ENCODE measurements around the gene SECISBP2L. TPM values are rescaled to one million over a fixed set of nuclear protein-coding genes. Genes with fewer than 3 reads are reported as not detected.

SECISBP2L gene
- total and polyA plus RNA-seq, 10 of the 15 experiments (the other 5 are each of a cell fraction or from before 2014, with no cell fraction given), result 1.4 to 24.2 (median 10.4) TPM

DNA sequence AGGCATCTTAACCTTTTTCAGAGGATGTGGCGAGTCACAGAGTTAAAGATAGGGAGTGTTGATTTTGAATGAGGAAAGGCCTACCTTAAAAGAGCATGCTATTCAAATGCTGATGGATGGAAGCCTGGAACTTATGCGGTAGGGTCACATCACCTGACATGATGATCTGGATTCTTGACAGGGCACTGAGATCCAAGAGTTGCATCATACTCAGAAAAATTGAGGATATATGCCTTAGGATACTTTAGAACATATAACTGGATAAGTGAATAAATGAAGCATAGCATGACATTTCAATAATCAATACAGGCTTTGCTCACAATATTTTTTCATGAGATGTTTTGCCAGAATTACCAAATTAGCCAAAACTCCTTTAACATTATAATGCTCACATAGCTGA, 20.1 kb upstream of the SECISBP2L start (continued):
- TF ChIP-seq, protein P1, sequence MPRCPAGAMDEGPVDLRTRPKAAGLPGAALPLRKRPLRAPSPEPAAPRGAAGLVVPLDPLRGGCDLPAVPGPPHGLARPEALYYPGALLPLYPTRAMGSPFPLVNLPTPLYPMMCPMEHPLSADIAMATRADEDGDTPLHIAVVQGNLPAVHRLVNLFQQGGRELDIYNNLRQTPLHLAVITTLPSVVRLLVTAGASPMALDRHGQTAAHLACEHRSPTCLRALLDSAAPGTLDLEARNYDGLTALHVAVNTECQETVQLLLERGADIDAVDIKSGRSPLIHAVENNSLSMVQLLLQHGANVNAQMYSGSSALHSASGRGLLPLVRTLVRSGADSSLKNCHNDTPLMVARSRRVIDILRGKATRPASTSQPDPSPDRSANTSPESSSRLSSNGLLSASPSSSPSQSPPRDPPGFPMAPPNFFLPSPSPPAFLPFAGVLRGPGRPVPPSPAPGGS (IDR thresholded peaks at IDR 0.05; ENCODE audit: borderline replicate concordance, insufficient read depth, low read depth, low read length, poor library complexity, severe bottlenecking), result no peak

DNA sequence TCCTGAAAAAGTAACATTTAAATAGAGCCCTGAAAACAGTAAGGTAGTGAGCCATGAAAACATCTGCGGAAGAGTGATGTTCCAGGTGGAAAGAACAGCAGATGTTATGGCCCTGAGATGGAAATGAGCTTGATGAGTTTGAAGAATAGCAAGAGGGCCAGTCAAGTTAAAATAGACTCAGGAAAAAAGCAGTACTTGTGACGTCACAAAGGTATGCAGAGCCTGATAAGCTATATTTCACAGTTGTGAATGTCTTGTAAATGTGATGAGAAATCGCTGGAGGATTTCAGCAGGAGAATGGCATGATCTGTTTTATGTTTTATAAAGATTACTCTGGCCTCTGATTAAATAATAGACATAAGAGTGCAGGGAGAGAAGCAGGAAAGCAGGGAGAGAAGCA, 18.6 kb upstream of the SECISBP2L start:
- Histone ChIP-seq H3K4me1 (ENCODE audit: control insufficient read depth, insufficient read depth, low read length) (no peaks in the 10 kb centered on the region), H3K36me3 (ENCODE audit: control insufficient read depth in 2 of 2, insufficient read depth in 2 of 2, low read length in 1 of 2) (no peaks in the 10 kb centered on the region), H3K4me2 (ENCODE audit: control insufficient read depth, insufficient read depth) (no peak overlapping the region), H3K27me3 (replicated peaks in 1 of 2; ENCODE audit: control insufficient read depth in 2 of 2, insufficient read depth in 2 of 2, low read length in 1 of 2) (no peaks in the 10 kb centered on the region; a peak in 1 of 4 replicates), H3K9ac (ENCODE audit: control insufficient read depth, insufficient read depth, low read length) (no peak overlapping the region), H2AFZ (ENCODE audit: control insufficient read depth, low read depth, low read length) (no peak overlapping the region), H3K9me3 (replicated peaks; ENCODE audit: control insufficient read depth, insufficient read depth, low read length) (no peaks in the 10 kb centered on the region), H3K79me2 (ENCODE audit: control insufficient read depth, insufficient read depth, low read length) (no peaks in the 10 kb centered on the region), H4K20me1 (ENCODE audit: control insufficient read depth, insufficient read depth) (no peaks in the 10 kb centered on the region), H3K27ac (ENCODE audit: control insufficient read depth, insufficient read depth) (no peak overlapping the region), H3K4me3 (no peak overlapping the region)
- intact Hi-C loops (cut with micrococcal nuclease; ENCODE audit: unreplicated experiment) (no loop called here), in situ Hi-C loops (cut with MboI) (no loop called here)
- BruUV-seq (replicated peaks), result no TSS peak
- DNase-seq (ENCODE audit: low read depth, low spot score) (no peak), ATAC-seq (no peak), FAIRE-seq (no peak)
- CTCF ChIA-PET, result no interaction called here
- POLR2A ChIA-PET, result no interaction called here
- RAD21 ChIA-PET (ENCODE audit: unreplicated experiment), result no interaction called here
- WGBS (ENCODE audit: insufficient coverage, insufficient replicate concordance, low lambda C conversion rate, missing lambda C conversion rate), result 44% methylated on average over 3 of the region's 3 CpGs
- SMC1A ChIA-PET (ENCODE audit: uncharacterized antibody, unreplicated experiment), result no interaction called here
- no peak for TF ChIP-seq CREM (IDR thresholded peaks at IDR 0.05; ENCODE audit: low read depth)
- no peak for TF ChIP-seq GABPA (IDR thresholded peaks at IDR 0.05; ENCODE audit: low read depth)
- TF ChIP-seq ATF7 (IDR thresholded peaks at IDR 0.05; ENCODE audit: low read depth), result no peak
- TF ChIP-seq BRCA1 (IDR thresholded peaks at IDR 0.05; ENCODE audit: low read depth, low read length), result no peak
- TF ChIP-seq, protein P2, sequence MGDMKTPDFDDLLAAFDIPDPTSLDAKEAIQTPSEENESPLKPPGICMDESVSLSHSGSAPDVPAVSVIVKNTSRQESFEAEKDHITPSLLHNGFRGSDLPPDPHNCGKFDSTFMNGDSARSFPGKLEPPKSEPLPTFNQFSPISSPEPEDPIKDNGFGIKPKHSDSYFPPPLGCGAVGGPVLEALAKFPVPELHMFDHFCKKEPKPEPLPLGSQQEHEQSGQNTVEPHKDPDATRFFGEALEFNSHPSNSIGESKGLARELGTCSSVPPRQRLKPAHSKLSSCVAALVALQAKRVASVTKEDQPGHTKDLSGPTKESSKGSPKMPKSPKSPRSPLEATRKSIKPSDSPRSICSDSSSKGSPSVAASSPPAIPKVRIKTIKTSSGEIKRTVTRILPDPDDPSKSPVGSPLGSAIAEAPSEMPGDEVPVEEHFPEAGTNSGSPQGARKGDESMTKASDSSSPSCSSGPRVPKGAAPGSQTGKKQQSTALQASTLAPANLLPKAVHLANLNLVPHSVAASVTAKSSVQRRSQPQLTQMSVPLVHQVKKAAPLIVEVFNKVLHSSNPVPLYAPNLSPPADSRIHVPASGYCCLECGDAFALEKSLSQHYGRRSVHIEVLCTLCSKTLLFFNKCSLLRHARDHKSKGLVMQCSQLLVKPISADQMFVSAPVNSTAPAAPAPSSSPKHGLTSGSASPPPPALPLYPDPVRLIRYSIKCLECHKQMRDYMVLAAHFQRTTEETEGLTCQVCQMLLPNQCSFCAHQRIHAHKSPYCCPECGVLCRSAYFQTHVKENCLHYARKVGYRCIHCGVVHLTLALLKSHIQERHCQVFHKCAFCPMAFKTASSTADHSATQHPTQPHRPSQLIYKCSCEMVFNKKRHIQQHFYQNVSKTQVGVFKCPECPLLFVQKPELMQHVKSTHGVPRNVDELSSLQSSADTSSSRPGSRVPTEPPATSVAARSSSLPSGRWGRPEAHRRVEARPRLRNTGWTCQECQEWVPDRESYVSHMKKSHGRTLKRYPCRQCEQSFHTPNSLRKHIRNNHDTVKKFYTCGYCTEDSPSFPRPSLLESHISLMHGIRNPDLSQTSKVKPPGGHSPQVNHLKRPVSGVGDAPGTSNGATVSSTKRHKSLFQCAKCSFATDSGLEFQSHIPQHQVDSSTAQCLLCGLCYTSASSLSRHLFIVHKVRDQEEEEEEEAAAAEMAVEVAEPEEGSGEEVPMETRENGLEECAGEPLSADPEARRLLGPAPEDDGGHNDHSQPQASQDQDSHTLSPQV (IDR thresholded peaks at IDR 0.05), result no peak
- TF ChIP-seq, protein P3, sequence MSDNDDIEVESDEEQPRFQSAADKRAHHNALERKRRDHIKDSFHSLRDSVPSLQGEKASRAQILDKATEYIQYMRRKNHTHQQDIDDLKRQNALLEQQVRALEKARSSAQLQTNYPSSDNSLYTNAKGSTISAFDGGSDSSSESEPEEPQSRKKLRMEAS (IDR thresholded peaks at IDR 0.05; ENCODE audit: low read depth, low read length), result no peak
- TF ChIP-seq POLR2A (IDR thresholded peaks at IDR 0.05; ENCODE audit: low read depth, low read length), result no peak
- no peak for TF ChIP-seq HDAC2 (IDR thresholded peaks at IDR 0.05)
- TF ChIP-seq, protein P4, sequence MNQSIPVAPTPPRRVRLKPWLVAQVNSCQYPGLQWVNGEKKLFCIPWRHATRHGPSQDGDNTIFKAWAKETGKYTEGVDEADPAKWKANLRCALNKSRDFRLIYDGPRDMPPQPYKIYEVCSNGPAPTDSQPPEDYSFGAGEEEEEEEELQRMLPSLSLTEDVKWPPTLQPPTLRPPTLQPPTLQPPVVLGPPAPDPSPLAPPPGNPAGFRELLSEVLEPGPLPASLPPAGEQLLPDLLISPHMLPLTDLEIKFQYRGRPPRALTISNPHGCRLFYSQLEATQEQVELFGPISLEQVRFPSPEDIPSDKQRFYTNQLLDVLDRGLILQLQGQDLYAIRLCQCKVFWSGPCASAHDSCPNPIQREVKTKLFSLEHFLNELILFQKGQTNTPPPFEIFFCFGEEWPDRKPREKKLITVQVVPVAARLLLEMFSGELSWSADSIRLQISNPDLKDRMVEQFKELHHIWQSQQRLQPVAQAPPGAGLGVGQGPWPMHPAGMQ (IDR thresholded peaks at IDR 0.05; ENCODE audit: borderline replicate concordance), result no peak
- TF ChIP-seq SPI1 (IDR thresholded peaks at IDR 0.05; ENCODE audit: borderline replicate concordance, insufficient read depth, low read depth, low read length), result no peak
- TF ChIP-seq STAT1 (conservative IDR thresholded peaks at IDR 0.05), result no peak
- TF ChIP-seq, protein P5, sequence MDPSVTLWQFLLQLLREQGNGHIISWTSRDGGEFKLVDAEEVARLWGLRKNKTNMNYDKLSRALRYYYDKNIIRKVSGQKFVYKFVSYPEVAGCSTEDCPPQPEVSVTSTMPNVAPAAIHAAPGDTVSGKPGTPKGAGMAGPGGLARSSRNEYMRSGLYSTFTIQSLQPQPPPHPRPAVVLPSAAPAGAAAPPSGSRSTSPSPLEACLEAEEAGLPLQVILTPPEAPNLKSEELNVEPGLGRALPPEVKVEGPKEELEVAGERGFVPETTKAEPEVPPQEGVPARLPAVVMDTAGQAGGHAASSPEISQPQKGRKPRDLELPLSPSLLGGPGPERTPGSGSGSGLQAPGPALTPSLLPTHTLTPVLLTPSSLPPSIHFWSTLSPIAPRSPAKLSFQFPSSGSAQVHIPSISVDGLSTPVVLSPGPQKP (IDR thresholded peaks at IDR 0.05; ENCODE audit: low read depth, low read length), result no peak
- TF ChIP-seq YBX1 (IDR thresholded peaks at IDR 0.05), result no peak
- TF ChIP-seq BMI1 (IDR thresholded peaks at IDR 0.05; ENCODE audit: borderline replicate concordance), result no peak
- TF ChIP-seq ASH2L (IDR thresholded peaks at IDR 0.05; ENCODE audit: borderline replicate concordance, low read depth), result no peak

Data from GM12878 (cell line).